Activated CD4-positive, alpha-beta memory T cell treated with anti-CD3 and anti-CD28 coated beads, Interleukin-2, amount 10 ng/mL, durations not matched to agents 7 days and 5 days (primary cell): ENCODE data around the gene TSPO. TPM values are rescaled to one million over a fixed set of nuclear protein-coding genes. Genes with fewer than 3 reads are reported as not detected.

Experiments used
- CTCF ChIA-PET: fragments of 350-600 bp; sonication (Branson Sonifier 250); formaldehyde crosslinking; loops from one replicate; lab custom pipeline; 2021; ENCODE audit warnings: antibody characterized with exemption, inconsistent platforms; lab: Charles Lee
- POLR2A ChIA-PET: fragments of 350-600 bp; sonication (Branson Sonifier 250); formaldehyde crosslinking; loops from one replicate; lab custom pipeline; 2021; ENCODE audit warnings: antibody characterized with exemption; lab: Charles Lee
- DNase-seq: peaks from one replicate; pipeline ENCODE4 v3.0.0-alpha.2; 2020
- H3K27ac Mint-ChIP-seq: one replicate; pipeline ENCODE4 v1.8.0; 2021; ENCODE audit warnings: mild to moderate bottlenecking, mixed read lengths
- H3K27me3 Mint-ChIP-seq: one replicate; pipeline ENCODE4 v1.8.0; 2021; ENCODE audit warnings: mixed read lengths
- H3K36me3 Mint-ChIP-seq: one replicate; pipeline ENCODE4 v1.8.0; 2021; ENCODE audit warnings: low read depth, mixed read lengths
- H3K4me1 Mint-ChIP-seq: one replicate; pipeline ENCODE4 v1.8.0; 2021; ENCODE audit warnings: mixed read lengths
- H3K4me3 Mint-ChIP-seq: one replicate; pipeline ENCODE4 v1.8.0; 2021; ENCODE audit warnings: mild to moderate bottlenecking, mixed read lengths
- H3K9me3 Mint-ChIP-seq: one replicate; pipeline ENCODE4 v1.8.0; 2021; ENCODE audit warnings: mixed read lengths
- total RNA-seq, 2 experiments: library from RNA; stranded (reverse); gene quantifications; one replicate each; pipeline ENCODE4 v1.2.3, GENCODE V29; 2021

Gene TSPO
- total RNA-seq, 2 experiments from 2014 or later = 133 TPM

DNA sequence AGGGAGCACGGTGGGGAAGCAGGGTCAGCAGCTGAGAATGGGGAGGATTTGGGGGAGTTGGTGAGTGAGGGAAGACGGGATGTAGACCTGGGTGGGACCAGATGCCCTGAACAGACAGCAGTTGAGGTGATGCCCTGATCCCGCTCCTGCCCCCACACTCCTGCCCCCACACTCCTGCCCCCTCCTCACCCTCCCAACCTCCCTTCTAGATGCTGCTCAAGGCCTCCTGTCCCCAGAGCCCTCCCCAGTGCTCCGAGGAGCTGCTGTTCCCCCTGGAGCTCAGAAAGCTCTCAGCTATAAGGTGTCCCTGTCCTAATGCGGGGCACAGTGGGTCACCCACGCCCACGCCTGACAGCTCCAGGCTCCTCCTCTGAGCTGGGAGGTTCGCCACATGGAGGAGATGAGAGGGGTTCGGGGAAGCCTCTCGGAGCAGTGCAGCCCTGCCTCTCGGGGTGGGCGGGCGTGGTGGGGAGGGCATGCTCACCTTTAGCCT is 60.6 kb downstream of the TSPO start:
- no peaks in the 10 kb centered on the region for H3K36me3 Mint-ChIP-seq
- no peak overlapping the region for H3K27ac Mint-ChIP-seq
- DNase-seq = no peak
- POLR2A ChIA-PET = no interaction called here
- H3K9me3 Mint-ChIP-seq = no peaks in the 10 kb centered on the region
- no peaks in the 10 kb centered on the region for H3K27me3 Mint-ChIP-seq
- no peaks in the 10 kb centered on the region for H3K4me1 Mint-ChIP-seq
- no peak overlapping the region for H3K4me3 Mint-ChIP-seq
- CTCF ChIA-PET = no interaction called here

DNA sequence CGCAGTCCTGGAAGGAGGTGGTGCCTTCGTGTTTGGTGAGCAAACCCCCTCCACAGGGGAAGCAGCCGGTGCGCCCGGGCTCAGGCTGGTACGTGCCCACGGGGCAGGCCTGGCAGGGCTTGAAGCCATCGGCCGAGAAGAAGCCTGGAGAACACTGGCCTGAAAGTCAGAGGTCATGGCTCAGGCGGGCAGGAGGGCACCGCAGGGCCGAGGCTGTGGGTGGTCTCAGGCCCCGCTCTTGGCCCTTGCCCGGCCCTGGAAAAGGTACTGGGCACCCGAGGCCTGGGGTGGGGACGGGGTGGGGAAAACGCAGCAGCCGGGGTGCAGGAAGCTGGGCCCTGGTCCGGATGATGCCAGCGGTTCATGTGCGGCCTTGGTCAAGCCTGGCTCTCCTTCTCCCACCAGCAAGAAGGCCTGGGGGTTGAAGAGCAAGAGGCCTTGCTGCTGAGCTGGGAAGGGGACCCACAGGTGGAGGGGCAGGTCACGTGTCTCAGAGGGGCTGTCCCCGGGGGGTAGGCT is 61.1 kb downstream of the TSPO start:
- H3K27ac Mint-ChIP-seq = no peak overlapping the region
- no peaks in the 10 kb centered on the region for H3K4me1 Mint-ChIP-seq
- CTCF ChIA-PET = no interaction called here
- no peaks in the 10 kb centered on the region for H3K27me3 Mint-ChIP-seq
- H3K4me3 Mint-ChIP-seq = no peak overlapping the region
- H3K9me3 Mint-ChIP-seq = no peaks in the 10 kb centered on the region
- no peak for DNase-seq
- no peaks in the 10 kb centered on the region for H3K36me3 Mint-ChIP-seq
- POLR2A ChIA-PET = no interaction called here

Other genes with a start within 250 kb of the TSPO start
- 10 to 100 TPM; 33.5 to 35.1 TPM for gene PACSIN2, start 136.4 kb upstream of the TSPO start, total RNA-seq
- gene TTLL1, start 62.2 kb upstream of the TSPO start, total RNA-seq = 1 to 10 TPM; 8.5 to 9.1 TPM
- 1 to 10 TPM; 2.6 TPM for gene BIK, start 40.8 kb upstream of the TSPO start, total RNA-seq
- gene MCAT, start 8.2 kb upstream of the TSPO start, total RNA-seq = 1 to 10 TPM; 8.5 to 8.8 TPM
- gene TTLL12, start 35.6 kb downstream of the TSPO start, total RNA-seq = 10 to 100 TPM; 41.3 to 43.0 TPM
- gene SCUBE1, start 191.8 kb downstream of the TSPO start, total RNA-seq = under 1 TPM; 0.15 to 0.20 TPM